Mucosa of descending colon (tissue), 3 donors: ENCODE results near the gene GGNBP2. TPM values are rescaled to one million over a fixed set of nuclear protein-coding genes. Genes with fewer than 3 reads are reported as not detected.

ENCODE experiments used
- ATAC-seq: fragments of 200-7000 bp; cut with Tn5 transposase; one replicate; pipeline ENCODE4 v1.9.1; 2020; ENCODE audit warnings: mild to moderate bottlenecking, moderate library complexity
- DNase-seq, 3 donors: peaks; one replicate each; pipeline ENCODE4 v3.0.0-alpha.2; 2020
- H3K36me3 ChIP-seq: fragments of 200-600 bp; one replicate; pipeline ENCODE4 v1.8.0; 2021; ENCODE audit warnings: low read depth, mild to moderate bottlenecking
- H3K4me1 ChIP-seq: fragments of 200-600 bp; one replicate; pipeline ENCODE4 v1.8.0; 2021; ENCODE audit warnings: low read depth, mild to moderate bottlenecking
- H3K4me3 ChIP-seq: fragments of 200-600 bp; one replicate; pipeline ENCODE4 v1.8.0; 2021; ENCODE audit warnings: mild to moderate bottlenecking
- H3K9me3 ChIP-seq: fragments of 200-600 bp; one replicate; pipeline ENCODE4 v1.8.0; 2021; ENCODE audit warnings: mild to moderate bottlenecking
- intact Hi-C, 2 donors: fragments of 100-400 bp; cut with DNase I in 1 of 2; cut with micrococcal nuclease in 1 of 2; formaldehyde crosslinking; loops; one replicate each; pipeline versions ENCODE4 v1.11.0 to v1.11.1; 2022; cut with DNase I, micrococcal nuclease
- long read RNA-seq, 2 donors: library from polyadenylated mRNA; unstranded; transcript quantifications; one replicate each; pipeline ENCODE4 v2.0.0, GENCODE V29; 2019 to 2021
- total RNA-seq, 3 donors: library from RNA; stranded (reverse); fragmentation: NEBNext Ultra II Directional in 2 of 3; extraction: Animal tissue kit (Norgen Biotek cat#: 25700) in 2 of 3; gene quantifications; one replicate each; pipeline versions ENCODE4 v1.2.1 to v1.2.4, GENCODE V29; 2021 to 2023
- TF ChIP-seq, protein P1 (sequence below): fragments of 200-600 bp; IDR thresholded peaks from one replicate; pipeline ENCODE4 v1.8.0; 2022; ENCODE audit warnings: antibody characterized with exemption, mild to moderate bottlenecking
- donor health status: DM: no; HTN: no; CAD: no; lungs with moderate emphysema.
- donor health status: DM: no; HTN: no; CAD: no.
- donor health status: DM: no; HTN: yes; CAD: no.

The GGNBP2 gene, protein sequence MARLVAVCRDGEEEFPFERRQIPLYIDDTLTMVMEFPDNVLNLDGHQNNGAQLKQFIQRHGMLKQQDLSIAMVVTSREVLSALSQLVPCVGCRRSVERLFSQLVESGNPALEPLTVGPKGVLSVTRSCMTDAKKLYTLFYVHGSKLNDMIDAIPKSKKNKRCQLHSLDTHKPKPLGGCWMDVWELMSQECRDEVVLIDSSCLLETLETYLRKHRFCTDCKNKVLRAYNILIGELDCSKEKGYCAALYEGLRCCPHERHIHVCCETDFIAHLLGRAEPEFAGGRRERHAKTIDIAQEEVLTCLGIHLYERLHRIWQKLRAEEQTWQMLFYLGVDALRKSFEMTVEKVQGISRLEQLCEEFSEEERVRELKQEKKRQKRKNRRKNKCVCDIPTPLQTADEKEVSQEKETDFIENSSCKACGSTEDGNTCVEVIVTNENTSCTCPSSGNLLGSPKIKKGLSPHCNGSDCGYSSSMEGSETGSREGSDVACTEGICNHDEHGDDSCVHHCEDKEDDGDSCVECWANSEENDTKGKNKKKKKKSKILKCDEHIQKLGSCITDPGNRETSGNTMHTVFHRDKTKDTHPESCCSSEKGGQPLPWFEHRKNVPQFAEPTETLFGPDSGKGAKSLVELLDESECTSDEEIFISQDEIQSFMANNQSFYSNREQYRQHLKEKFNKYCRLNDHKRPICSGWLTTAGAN
- 10 to 100 TPM; 80.4 to 93.4 (median 90.7) TPM for total RNA-seq
- long read RNA-seq, donor 1, transcript GGNBP2-210 (2 exons, 2,315 nt), result minor isoform, 5 of 85 reads
- long read RNA-seq, donor 1, transcript GGNBP2-212 (14 exons, 2,847 nt), result major isoform, 24 of 85 reads
- long read RNA-seq, donor 1, partial matches to known transcripts, result 46 of 85 reads
- long read RNA-seq, donor 1, other reads (novel, unspliced or antisense), result 9 of 85 reads
- long read RNA-seq, donor 2, partial matches to known transcripts, result 83 of 110 reads
- long read RNA-seq, donor 2, other reads (novel, unspliced or antisense), result 24 of 110 reads

DNA sequence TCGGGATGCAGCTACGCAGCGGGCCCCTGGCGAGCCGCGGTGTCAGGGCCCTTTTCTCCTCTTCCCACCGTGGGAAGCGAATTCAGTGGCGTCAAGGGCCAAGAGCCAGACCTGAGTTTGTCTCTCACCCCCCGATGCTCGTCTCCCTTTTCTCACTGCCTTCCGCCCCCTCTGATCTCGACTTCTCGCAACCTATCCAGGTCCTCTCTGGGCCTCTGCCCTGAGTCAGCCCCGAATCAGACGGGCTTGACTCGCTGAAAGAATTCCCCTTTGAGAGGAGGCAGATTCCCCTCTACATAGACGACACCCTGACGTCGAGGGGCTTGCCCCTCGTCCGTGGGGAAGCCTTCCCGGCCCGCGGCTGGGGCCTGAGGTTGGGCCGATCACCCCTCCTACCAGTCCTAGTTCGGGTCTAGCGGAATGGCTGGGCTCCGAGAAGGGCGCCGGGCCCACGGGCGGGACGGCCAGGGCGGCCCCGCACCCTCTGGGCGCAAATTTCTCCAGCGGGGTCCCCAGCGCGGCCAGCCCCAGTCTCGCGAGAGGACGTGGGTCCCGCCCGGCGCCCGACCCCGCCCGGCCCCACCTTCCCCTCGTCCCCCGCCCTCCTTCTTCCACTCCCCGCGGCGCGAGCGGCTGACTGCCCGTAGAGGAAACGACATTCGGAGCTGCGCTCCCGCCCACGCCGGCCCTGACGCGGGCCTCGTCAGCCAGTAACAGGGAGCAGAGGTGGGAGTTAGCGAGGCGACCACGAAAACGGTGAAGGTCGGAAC, at the start of gene GGNBP2:
TSS of gene GGNBP2 (plus strand) at position 613 of the 770 bp plus-strand sequence. CDS start 806 bp downstream, outside the sequence.
- TF ChIP-seq, protein P1, sequence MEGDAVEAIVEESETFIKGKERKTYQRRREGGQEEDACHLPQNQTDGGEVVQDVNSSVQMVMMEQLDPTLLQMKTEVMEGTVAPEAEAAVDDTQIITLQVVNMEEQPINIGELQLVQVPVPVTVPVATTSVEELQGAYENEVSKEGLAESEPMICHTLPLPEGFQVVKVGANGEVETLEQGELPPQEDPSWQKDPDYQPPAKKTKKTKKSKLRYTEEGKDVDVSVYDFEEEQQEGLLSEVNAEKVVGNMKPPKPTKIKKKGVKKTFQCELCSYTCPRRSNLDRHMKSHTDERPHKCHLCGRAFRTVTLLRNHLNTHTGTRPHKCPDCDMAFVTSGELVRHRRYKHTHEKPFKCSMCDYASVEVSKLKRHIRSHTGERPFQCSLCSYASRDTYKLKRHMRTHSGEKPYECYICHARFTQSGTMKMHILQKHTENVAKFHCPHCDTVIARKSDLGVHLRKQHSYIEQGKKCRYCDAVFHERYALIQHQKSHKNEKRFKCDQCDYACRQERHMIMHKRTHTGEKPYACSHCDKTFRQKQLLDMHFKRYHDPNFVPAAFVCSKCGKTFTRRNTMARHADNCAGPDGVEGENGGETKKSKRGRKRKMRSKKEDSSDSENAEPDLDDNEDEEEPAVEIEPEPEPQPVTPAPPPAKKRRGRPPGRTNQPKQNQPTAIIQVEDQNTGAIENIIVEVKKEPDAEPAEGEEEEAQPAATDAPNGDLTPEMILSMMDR, result no peak
- Histone ChIP-seq H3K9me3 (no peaks in the 10 kb centered on the region), H3K36me3 (no peaks in the 10 kb centered on the region), H3K4me3 (peak within 1 kb of the TSS; percentile 88), H3K4me1 (peaks cover 39% of the 10 kb centered on the region)
- DNase-seq (peak; percentile 91 to 96 (median 96)), ATAC-seq (peak; percentile 87)
- intact Hi-C loops, result no loop called here

DNA sequence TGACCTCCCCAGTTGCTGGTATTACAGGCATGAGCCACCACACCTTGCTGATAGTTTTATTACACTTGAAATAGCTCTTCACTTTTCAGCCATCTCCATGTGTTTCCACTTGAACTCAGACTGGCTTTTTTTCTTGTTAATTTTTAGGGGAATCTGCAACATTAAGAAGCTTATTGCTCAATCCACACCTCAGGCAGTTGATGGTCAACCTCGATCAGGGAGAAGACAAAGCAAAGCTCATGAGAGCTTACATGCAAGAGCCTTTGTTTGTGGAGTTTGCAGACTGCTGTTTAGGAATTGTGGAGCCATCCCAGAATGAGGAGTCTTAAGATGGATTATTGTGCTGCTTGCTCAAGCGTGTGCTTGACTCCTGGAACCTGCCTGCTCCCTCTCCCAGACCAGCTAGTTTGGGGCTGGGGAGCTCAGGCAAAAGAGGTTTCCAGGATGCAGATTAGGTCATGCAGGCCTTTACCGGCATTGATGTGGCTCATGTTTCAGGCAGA, 49.6 kb upstream of the GGNBP2 start:
- H3K4me3 ChIP-seq, result no peak overlapping the region
- peaks cover 25% of the 10 kb centered on the region for H3K36me3 ChIP-seq
- no peaks in the 10 kb centered on the region for H3K9me3 ChIP-seq
- DNase-seq (no peak), ATAC-seq (no peak)
- TF ChIP-seq, protein P1, result no peak
- intact Hi-C loops, result no loop called here
- no peaks in the 10 kb centered on the region for H3K4me1 ChIP-seq

DNA sequence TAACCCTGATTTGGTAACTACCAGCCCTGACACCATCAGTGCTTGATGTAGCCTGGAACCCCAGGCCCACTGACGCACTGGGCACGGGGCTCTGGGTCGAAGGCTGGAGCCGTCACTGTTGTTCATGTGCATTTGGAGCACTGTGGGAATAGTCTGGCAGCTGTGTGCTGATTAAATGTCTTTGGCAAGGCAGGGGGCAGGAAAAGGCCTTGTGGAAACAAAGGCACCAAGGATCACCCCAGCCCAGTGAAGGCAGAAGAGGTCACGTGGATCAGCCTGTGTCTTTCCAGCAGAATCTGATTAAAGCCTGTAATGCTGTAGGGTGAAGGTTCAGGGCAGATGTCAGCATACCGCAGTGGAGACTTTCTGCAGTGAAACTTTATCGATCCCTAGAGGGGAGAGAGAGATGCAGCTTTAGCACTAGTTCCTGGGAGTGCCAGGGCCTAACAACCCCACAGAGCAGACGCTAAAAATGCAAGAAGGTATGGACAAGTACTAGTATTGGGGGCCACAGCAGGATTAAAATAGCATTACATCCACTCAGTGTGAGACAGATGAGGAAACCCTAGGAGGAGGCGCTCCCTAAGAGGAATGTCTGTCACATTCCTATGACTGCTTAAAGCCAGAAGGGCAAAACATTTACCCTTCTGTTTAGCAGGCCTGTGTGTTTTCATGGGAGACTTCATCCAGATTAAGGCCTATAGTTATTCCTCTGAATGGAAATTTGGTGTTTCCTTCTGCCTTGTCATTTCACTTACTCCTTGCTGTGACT, 48.5 kb upstream of the GGNBP2 start:
- no peak for DNase-seq
- Histone ChIP-seq H3K4me3 (no peak overlapping the region), H3K4me1 (no peaks in the 10 kb centered on the region), H3K9me3 (no peaks in the 10 kb centered on the region), H3K36me3 (peaks cover 25% of the 10 kb centered on the region)
- TF ChIP-seq, protein P1, result no peak
- ATAC-seq, result no peak
- intact Hi-C loops, result no loop called here

DNA sequence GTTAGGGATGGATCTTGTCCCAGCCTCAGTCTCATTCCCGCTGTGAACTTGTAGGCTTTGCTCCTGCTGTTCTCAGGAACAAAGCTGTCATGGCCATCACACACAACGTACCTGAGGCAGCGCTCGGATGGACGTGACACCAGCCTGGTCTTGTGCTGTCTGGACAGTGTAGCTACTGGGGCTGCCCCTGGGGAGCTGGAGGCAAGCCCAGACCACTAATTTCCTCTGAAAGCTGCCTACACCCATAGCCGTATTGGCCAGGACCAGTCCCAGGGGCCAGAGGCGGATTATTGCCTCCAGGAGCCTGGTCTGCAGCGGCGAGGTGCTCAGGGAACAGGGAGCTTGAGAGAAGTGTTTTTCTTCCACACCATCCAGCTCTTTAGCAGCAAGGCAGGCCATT, 46.6 kb upstream of the GGNBP2 start:
- H3K9me3 ChIP-seq, result no peaks in the 10 kb centered on the region
- no peak overlapping the region for H3K4me3 ChIP-seq
- intact Hi-C loops, result no loop called here
- DNase-seq (no peak), ATAC-seq (no peak)
- H3K4me1 ChIP-seq, result no peaks in the 10 kb centered on the region
- TF ChIP-seq, protein P1, result no peak
- H3K36me3 ChIP-seq, result peaks cover 23% of the 10 kb centered on the region
